A673 (cell line): ENCODE measurements around the gene HNRNPF. TPM values are rescaled to one million over a fixed set of nuclear protein-coding genes. Genes with fewer than 3 reads are reported as not detected.
"Not testable (repeated sequence)": the region's sequence is repeated elsewhere in the genome, so short reads cannot be mapped to it uniquely, and the experiment has no call there.

Experiments used
- BruUV-seq: library from RNA; stranded (reverse); fragments of 400-500 nt; replicated peaks from 2 replicates; lab custom pipeline; 2021; lab: Mats Ljungman, UMichigan
- CTCF ChIA-PET: fragments of 300-600 bp; sonication (Branson Sonifier 250); formaldehyde crosslinking; loops from one replicate; lab custom pipeline; 2022; ENCODE audit warnings: antibody characterized with exemption; lab: Charles Lee
- POLR2A ChIA-PET: fragments of 300-600 bp; sonication (Branson Sonifier 250); formaldehyde crosslinking; loops from one replicate; lab custom pipeline; 2022; ENCODE audit warnings: antibody characterized with exemption; ENCODE audit not compliant: low non-redundant PET; lab: Charles Lee
- DNase-seq: peaks from one replicate; pipeline ENCODE4 v3.0.0-alpha.2; 2015; ENCODE audit warnings: low spot score
- H3K27ac ChIP-seq: fragments of 200-600 bp; sonication (generic); 2 replicates; pipeline ENCODE4 v1.5.1; 2016; ENCODE audit warnings: mixed run types, low read depth, mild to moderate bottlenecking, mixed read lengths, antibody characterized with exemption, low read length; ENCODE audit not compliant: poor library complexity, severe bottlenecking
- H3K27me3 ChIP-seq: fragments of 200-600 bp; sonication (generic); replicated peaks from 2 replicates; pipeline ENCODE4 v1.6.1; 2017; ENCODE audit warnings: mixed run types, low read depth, mild to moderate bottlenecking, mixed read lengths, antibody characterized with exemption, low read length; ENCODE audit not compliant: insufficient read depth, poor library complexity
- H3K36me3 ChIP-seq: fragments of 200-600 bp; sonication (generic); 2 replicates; pipeline ENCODE4 v1.6.1; 2016; ENCODE audit warnings: mixed run types, mild to moderate bottlenecking, mixed read lengths, antibody characterized with exemption, low read length; ENCODE audit not compliant: insufficient read depth, poor library complexity, severe bottlenecking
- H3K4me1 ChIP-seq: fragments of 200-600 bp; sonication (generic); 2 replicates; pipeline ENCODE4 v1.6.1; 2017; ENCODE audit warnings: mixed run types, mild to moderate bottlenecking, mixed read lengths, antibody characterized with exemption, low read length; ENCODE audit not compliant: insufficient read depth, poor library complexity, severe bottlenecking
- H3K4me3 ChIP-seq: fragments of 200-600 bp; sonication (generic); 2 replicates; pipeline ENCODE4 v1.5.1; 2016; ENCODE audit warnings: low read depth, mixed run types, mild to moderate bottlenecking, mixed read lengths, low read length; ENCODE audit not compliant: poor library complexity, severe bottlenecking
- H3K9me3 ChIP-seq: fragments of 200-600 bp; sonication (generic); 2 replicates; pipeline ENCODE4 v1.6.1; 2016; ENCODE audit warnings: mixed run types, low read depth, mild to moderate bottlenecking, mixed read lengths, antibody characterized with exemption, low read length; ENCODE audit not compliant: poor library complexity, severe bottlenecking
- EZH2 ChIP-seq: fragments of 200-600 bp; sonication (generic); IDR thresholded peaks from 2 replicates; pipeline ENCODE4 v1.6.1; 2017; ENCODE audit warnings: borderline replicate concordance, low read depth, mild to moderate bottlenecking, mixed read lengths, antibody characterized with exemption, low read length; ENCODE audit not compliant: poor library complexity, severe bottlenecking
- intact Hi-C: fragments of 100-400 bp; cut with micrococcal nuclease; formaldehyde crosslinking; loops from one replicate; pipeline ENCODE4 v1.10.0; 2022; ENCODE audit not compliant: unreplicated experiment
- total RNA-seq: library from RNA; stranded (reverse); gene quantifications from 2 replicates; pipeline ENCODE4 v1.2.3, GENCODE V29; 2021
- TF ChIP-seq, protein P1 (sequence below): fragments of 300-800, 200-600 bp; sonication (generic); conservative IDR thresholded peaks from 2 replicates; pipeline ENCODE4 v1.5.1; 2017; ENCODE audit warnings: low read depth, mild to moderate bottlenecking, antibody characterized with exemption, low read length, moderate library complexity, mixed read lengths

The HNRNPF gene
- total RNA-seq, 1 experiment from 2014 or later = 277 TPM

DNA sequence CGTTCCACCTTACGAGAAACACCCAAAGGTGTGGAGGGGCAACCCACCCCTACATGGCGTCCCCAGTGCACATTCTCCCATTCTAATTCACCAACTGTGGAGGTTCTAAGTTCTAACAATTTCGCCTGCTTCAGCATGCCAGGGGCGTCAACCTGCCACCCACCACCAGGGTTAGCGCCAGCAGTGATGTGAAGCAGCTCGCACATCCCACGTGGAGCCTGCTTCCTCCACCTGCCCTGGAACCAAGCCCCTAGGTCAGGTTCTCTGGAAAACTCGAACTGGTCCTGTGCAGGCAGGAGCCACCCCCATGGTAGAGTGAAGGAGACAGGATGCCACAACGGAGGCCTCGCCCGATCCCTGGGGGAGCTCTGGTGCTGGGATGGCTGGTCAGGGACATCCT lies 70.9 kb downstream of the HNRNPF start:
- Histone ChIP-seq H3K27me3 (no peaks in the 10 kb centered on the region), H3K9me3 (no peaks in the 10 kb centered on the region), H3K4me3 (no peak overlapping the region), H3K27ac (no peak overlapping the region), H3K36me3 (no peaks in the 10 kb centered on the region), H3K4me1 (no peaks in the 10 kb centered on the region)
- ChIA-PET POLR2A (no interaction called here), CTCF (no interaction called here)
- DNase-seq = no peak
- no peak for TF ChIP-seq EZH2
- TF ChIP-seq, protein P1, sequence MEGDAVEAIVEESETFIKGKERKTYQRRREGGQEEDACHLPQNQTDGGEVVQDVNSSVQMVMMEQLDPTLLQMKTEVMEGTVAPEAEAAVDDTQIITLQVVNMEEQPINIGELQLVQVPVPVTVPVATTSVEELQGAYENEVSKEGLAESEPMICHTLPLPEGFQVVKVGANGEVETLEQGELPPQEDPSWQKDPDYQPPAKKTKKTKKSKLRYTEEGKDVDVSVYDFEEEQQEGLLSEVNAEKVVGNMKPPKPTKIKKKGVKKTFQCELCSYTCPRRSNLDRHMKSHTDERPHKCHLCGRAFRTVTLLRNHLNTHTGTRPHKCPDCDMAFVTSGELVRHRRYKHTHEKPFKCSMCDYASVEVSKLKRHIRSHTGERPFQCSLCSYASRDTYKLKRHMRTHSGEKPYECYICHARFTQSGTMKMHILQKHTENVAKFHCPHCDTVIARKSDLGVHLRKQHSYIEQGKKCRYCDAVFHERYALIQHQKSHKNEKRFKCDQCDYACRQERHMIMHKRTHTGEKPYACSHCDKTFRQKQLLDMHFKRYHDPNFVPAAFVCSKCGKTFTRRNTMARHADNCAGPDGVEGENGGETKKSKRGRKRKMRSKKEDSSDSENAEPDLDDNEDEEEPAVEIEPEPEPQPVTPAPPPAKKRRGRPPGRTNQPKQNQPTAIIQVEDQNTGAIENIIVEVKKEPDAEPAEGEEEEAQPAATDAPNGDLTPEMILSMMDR = no peak
- intact Hi-C loops = no loop called here
- BruUV-seq = no TSS peak

- H3K27ac ChIP-seq, intact Hi-C loops, H3K36me3 ChIP-seq, H3K4me1 ChIP-seq, CTCF ChIA-PET, DNase-seq, H3K27me3 ChIP-seq, POLR2A ChIA-PET, H3K9me3 ChIP-seq, BruUV-seq, H3K4me3 ChIP-seq: not testable (repeated sequence)
These were observed 71.5 kb downstream of the HNRNPF start for GRCh38 chr10:43337536-43337935.

- no peaks in the 10 kb centered on the region for H3K9me3 ChIP-seq
- intact Hi-C loops = no loop called here
- H3K36me3 ChIP-seq = no peaks in the 10 kb centered on the region
- no peak overlapping the region for H3K27ac ChIP-seq
- no peak for DNase-seq
- CTCF ChIA-PET = no interaction called here
- POLR2A ChIA-PET = interaction anchor here (0.6 kb wide), 1 partner anchor 54 kb away, joined by 3 read pairs; no protein-coding TSS in a partner anchor
- H3K27me3 ChIP-seq = no peaks in the 10 kb centered on the region
- BruUV-seq = no TSS peak
- no peaks in the 10 kb centered on the region for H3K4me1 ChIP-seq
- H3K4me3 ChIP-seq = no peak overlapping the region
- no peak for TF ChIP-seq EZH2
- TF ChIP-seq, protein P1 = no peak
These were observed 72.2 kb downstream of the HNRNPF start for GRCh38 chr10:43336641-43337318.

GRCh38 chr10:43336061-43336460 lies 72.9 kb downstream of the HNRNPF start:
- Histone ChIP-seq H3K4me1 (no peaks in the 10 kb centered on the region), H3K9me3 (no peaks in the 10 kb centered on the region), H3K27ac (no peak overlapping the region), H3K27me3 (no peaks in the 10 kb centered on the region), H3K36me3 (no peaks in the 10 kb centered on the region), H3K4me3 (no peak overlapping the region)
- no peak for DNase-seq
- POLR2A ChIA-PET = interaction anchor here (0.6 kb wide), 1 partner anchor 54 kb away, joined by 3 read pairs; no protein-coding TSS in a partner anchor
- no TSS peak for BruUV-seq
- TF ChIP-seq, protein P1 = no peak
- TF ChIP-seq EZH2 = no peak
- intact Hi-C loops = no loop called here
- CTCF ChIA-PET = no interaction called here
